ENCODE data around the gene SNX9. TPM values are rescaled to one million over a fixed set of nuclear protein-coding genes. Genes with fewer than 3 reads are reported as not detected.
A peak's percentile ranks its signal among the peaks of the same experiment; 100 is the strongest.
"Not testable (repeated sequence)": the region's sequence is repeated elsewhere in the genome, so short reads cannot be mapped to it uniquely, and the experiment has no call there.

The SNX9 gene
- total and polyA plus RNA-seq, 4 donors = 19.3 to 27.6 (median 23.3) TPM

- no peak for DNase-seq (ENCODE audit: low read depth in 4 of 6, low spot score in 6 of 6)
- no peaks in the 10 kb centered on the region for H3K27me3 ChIP-seq (ENCODE audit: control insufficient read depth, insufficient read depth, low read length)
- no peaks in the 10 kb centered on the region for H3K36me3 ChIP-seq (ENCODE audit: control insufficient read depth, insufficient read depth, low read length)
- H3K4me3 ChIP-seq (ENCODE audit: low read depth, low read length) = no peak overlapping the region
- H3K27ac ChIP-seq (ENCODE audit: low read depth, low read length) = no peak overlapping the region
- no peaks in the 10 kb centered on the region for H3K9me3 ChIP-seq (ENCODE audit: control insufficient read depth, insufficient read depth, low read length)
- H3K4me1 ChIP-seq (ENCODE audit: control insufficient read depth, insufficient read depth, low read length) = no peaks in the 10 kb centered on the region
- WGBS (ENCODE audit: insufficient coverage) = 100% methylated on average over 1 of the region's 3 CpGs
These were observed 36.8 kb upstream of the SNX9 start for GRCh38 chr6:157786221-157786620.

GRCh38 chr6:157787080-157787479 lies 36.0 kb upstream of the SNX9 start:
- WGBS (ENCODE audit: insufficient coverage) = no CpG with 5 or more reads among the region's 1 CpG
- Histone ChIP-seq H3K4me3 (ENCODE audit: low read depth, low read length) (no peak overlapping the region), H3K27me3 (ENCODE audit: control insufficient read depth, insufficient read depth, low read length) (no peaks in the 10 kb centered on the region), H3K27ac (ENCODE audit: low read depth, low read length) (no peak overlapping the region), H3K9me3 (ENCODE audit: control insufficient read depth, insufficient read depth, low read length) (no peaks in the 10 kb centered on the region), H3K36me3 (ENCODE audit: control insufficient read depth, insufficient read depth, low read length) (no peaks in the 10 kb centered on the region), H3K4me1 (ENCODE audit: control insufficient read depth, insufficient read depth, low read length) (no peaks in the 10 kb centered on the region)
- DNase-seq (ENCODE audit: low read depth in 4 of 6, low spot score in 6 of 6) = no peak

GRCh38 chr6:157788180-157788579 lies 34.9 kb upstream of the SNX9 start:
- Histone ChIP-seq H3K36me3 (ENCODE audit: control insufficient read depth, insufficient read depth, low read length) (no peaks in the 10 kb centered on the region), H3K27ac (ENCODE audit: low read depth, low read length) (no peak overlapping the region)

GRCh38 chr6:157789297-157789696 lies 33.7 kb upstream of the SNX9 start:
- Histone ChIP-seq H3K9me3 (ENCODE audit: control insufficient read depth, insufficient read depth, low read length) (no peaks in the 10 kb centered on the region), H3K27ac (ENCODE audit: low read depth, low read length) (no peak overlapping the region), H3K4me3 (ENCODE audit: low read depth, low read length) (no peak overlapping the region), H3K27me3 (ENCODE audit: control insufficient read depth, insufficient read depth, low read length) (no peaks in the 10 kb centered on the region), H3K36me3 (ENCODE audit: control insufficient read depth, insufficient read depth, low read length) (no peaks in the 10 kb centered on the region), H3K4me1 (ENCODE audit: control insufficient read depth, insufficient read depth, low read length) (no peaks in the 10 kb centered on the region)
- DNase-seq (ENCODE audit: low read depth in 4 of 6, low spot score in 6 of 6) = no peak
- no CpG with 5 or more reads among the region's 3 CpGs for WGBS (ENCODE audit: insufficient coverage)

More at GRCh38 chr6:157788180-157788579, 34.9 kb upstream of the SNX9 start:
- Histone ChIP-seq H3K4me1 (ENCODE audit: control insufficient read depth, insufficient read depth, low read length) (no peaks in the 10 kb centered on the region), H3K27me3 (ENCODE audit: control insufficient read depth, insufficient read depth, low read length) (no peaks in the 10 kb centered on the region), H3K4me3 (ENCODE audit: low read depth, low read length) (no peak overlapping the region), H3K9me3 (ENCODE audit: control insufficient read depth, insufficient read depth, low read length) (no peaks in the 10 kb centered on the region)
- WGBS (ENCODE audit: insufficient coverage) = no CpG with 5 or more reads among the region's 1 CpG
- no peak for DNase-seq (ENCODE audit: low read depth in 4 of 6, low spot score in 6 of 6)

GRCh38 chr6:157789861-157790260 lies 33.2 kb upstream of the SNX9 start:
- Histone ChIP-seq H3K9me3 (ENCODE audit: control insufficient read depth, insufficient read depth, low read length) (no peaks in the 10 kb centered on the region), H3K27me3 (ENCODE audit: control insufficient read depth, insufficient read depth, low read length) (no peaks in the 10 kb centered on the region), H3K4me3 (ENCODE audit: low read depth, low read length) (no peak overlapping the region), H3K27ac (ENCODE audit: low read depth, low read length) (no peak overlapping the region), H3K4me1 (ENCODE audit: control insufficient read depth, insufficient read depth, low read length) (no peaks in the 10 kb centered on the region), H3K36me3 (ENCODE audit: control insufficient read depth, insufficient read depth, low read length) (no peaks in the 10 kb centered on the region)
- no peak for DNase-seq (ENCODE audit: low read depth in 4 of 6, low spot score in 6 of 6)
- 78% methylated on average over 10 of the region's 15 CpGs for WGBS (ENCODE audit: insufficient coverage)

- no peaks in the 10 kb centered on the region for H3K4me1 ChIP-seq (ENCODE audit: control insufficient read depth, insufficient read depth, low read length)
- no peaks in the 10 kb centered on the region for H3K36me3 ChIP-seq (ENCODE audit: control insufficient read depth, insufficient read depth, low read length)
- 62% methylated on average over 3 of the region's 4 CpGs for WGBS (ENCODE audit: insufficient coverage)
- no peaks in the 10 kb centered on the region for H3K9me3 ChIP-seq (ENCODE audit: control insufficient read depth, insufficient read depth, low read length)
- H3K27ac ChIP-seq (ENCODE audit: low read depth, low read length) = no peak overlapping the region
- peak in 1 of 6 donors; percentile 18 for DNase-seq (ENCODE audit: low read depth in 4 of 6, low spot score in 6 of 6)
- no peak overlapping the region for H3K4me3 ChIP-seq (ENCODE audit: low read depth, low read length)
- H3K27me3 ChIP-seq (ENCODE audit: control insufficient read depth, insufficient read depth, low read length) = no peaks in the 10 kb centered on the region
These were observed 32.4 kb upstream of the SNX9 start for GRCh38 chr6:157790548-157791160.

GRCh38 chr6:157791450-157791849 lies 31.6 kb upstream of the SNX9 start:
- Histone ChIP-seq H3K4me3 (ENCODE audit: low read depth, low read length) (no peak overlapping the region), H3K9me3 (ENCODE audit: control insufficient read depth, insufficient read depth, low read length) (no peaks in the 10 kb centered on the region), H3K36me3 (ENCODE audit: control insufficient read depth, insufficient read depth, low read length) (no peaks in the 10 kb centered on the region), H3K27ac (ENCODE audit: low read depth, low read length) (no peak overlapping the region), H3K27me3 (ENCODE audit: control insufficient read depth, insufficient read depth, low read length) (no peaks in the 10 kb centered on the region), H3K4me1 (ENCODE audit: control insufficient read depth, insufficient read depth, low read length) (no peaks in the 10 kb centered on the region)
- peak in 1 of 6 donors; percentile 42 for DNase-seq (ENCODE audit: low read depth in 4 of 6, low spot score in 6 of 6)
- WGBS (ENCODE audit: insufficient coverage) = no CpG with 5 or more reads among the region's 2 CpGs

- Histone ChIP-seq H3K27me3 (ENCODE audit: control insufficient read depth, insufficient read depth, low read length) (no peaks in the 10 kb centered on the region), H3K4me3 (ENCODE audit: low read depth, low read length) (no peak overlapping the region), H3K4me1 (ENCODE audit: control insufficient read depth, insufficient read depth, low read length) (no peaks in the 10 kb centered on the region), H3K9me3 (ENCODE audit: control insufficient read depth, insufficient read depth, low read length) (no peaks in the 10 kb centered on the region), H3K36me3 (ENCODE audit: control insufficient read depth, insufficient read depth, low read length) (no peaks in the 10 kb centered on the region), H3K27ac (ENCODE audit: low read depth, low read length) (no peak overlapping the region)
- DNase-seq (ENCODE audit: low read depth in 4 of 6, low spot score in 6 of 6) = no peak
- WGBS (ENCODE audit: insufficient coverage) = 80% methylated on average over 1 of the region's 2 CpGs
These were observed 30.4 kb upstream of the SNX9 start for GRCh38 chr6:157792671-157793070.

- H3K4me3 ChIP-seq (ENCODE audit: low read depth, low read length); H3K27ac ChIP-seq (ENCODE audit: low read depth, low read length); H3K4me1 ChIP-seq (ENCODE audit: control insufficient read depth, insufficient read depth, low read length); H3K9me3 ChIP-seq (ENCODE audit: control insufficient read depth, insufficient read depth, low read length); DNase-seq (ENCODE audit: low read depth in 4 of 6, low spot score in 6 of 6); H3K36me3 ChIP-seq (ENCODE audit: control insufficient read depth, insufficient read depth, low read length); H3K27me3 ChIP-seq (ENCODE audit: control insufficient read depth, insufficient read depth, low read length): not testable (repeated sequence)
- WGBS (ENCODE audit: insufficient coverage) = 78% methylated on average over 3 of the region's 5 CpGs
These were observed 29.0 kb upstream of the SNX9 start for GRCh38 chr6:157794012-157794411.

GRCh38 chr6:157795841-157796240 lies 27.2 kb upstream of the SNX9 start:
- Histone ChIP-seq H3K9me3 (ENCODE audit: control insufficient read depth, insufficient read depth, low read length) (no peaks in the 10 kb centered on the region), H3K4me3 (ENCODE audit: low read depth, low read length) (no peak overlapping the region), H3K4me1 (ENCODE audit: control insufficient read depth, insufficient read depth, low read length) (no peaks in the 10 kb centered on the region), H3K36me3 (ENCODE audit: control insufficient read depth, insufficient read depth, low read length) (no peaks in the 10 kb centered on the region), H3K27ac (ENCODE audit: low read depth, low read length) (no peak overlapping the region), H3K27me3 (ENCODE audit: control insufficient read depth, insufficient read depth, low read length) (no peaks in the 10 kb centered on the region)
- DNase-seq (ENCODE audit: low read depth in 4 of 6, low spot score in 6 of 6) = no peak
- no CpG with 5 or more reads among the region's 6 CpGs for WGBS (ENCODE audit: insufficient coverage)

All from spinal cord (tissue), 10 donors.